OCI-LY7 (cell line): ENCODE results near the gene NF2. TPM values are rescaled to one million over a fixed set of nuclear protein-coding genes. Genes with fewer than 3 reads are reported as not detected.

Experiments
- BruUV-seq: library from RNA; stranded (reverse); fragments of 400-500 nt; replicated peaks from 2 replicates; lab custom pipeline; 2021; lab: Mats Ljungman, UMichigan
- CTCF ChIA-PET: fragments of 300-600 bp; sonication (Branson Sonifier 250); formaldehyde crosslinking; loops from one replicate; lab custom pipeline; 2022; ENCODE audit warnings: antibody characterized with exemption; ENCODE audit not compliant: unreplicated experiment; lab: Charles Lee
- POLR2A ChIA-PET: fragments of 300-600 bp; sonication (Branson Sonifier 250); formaldehyde crosslinking; loops from one replicate; lab custom pipeline; 2022; ENCODE audit warnings: antibody characterized with exemption; lab: Charles Lee
- DNase-seq: peaks from one replicate; pipeline ENCODE4 v3.0.0-alpha.2; 2015; ENCODE audit warnings: low spot score
- H2AFZ ChIP-seq: fragments of 200-600 bp; sonication (generic), shearing (Covaris generic); 2 replicates; pipeline ENCODE4 v1.6.1; 2014; ENCODE audit warnings: mild to moderate bottlenecking, antibody characterized with exemption, low read length, moderate library complexity
- H3K27ac ChIP-seq: fragments of 200-600 bp; sonication (generic); 2 replicates; pipeline ENCODE4 v1.5.1; 2014; ENCODE audit warnings: mixed run types, low read depth, mild to moderate bottlenecking, moderate library complexity, low read length, inconsistent platforms; ENCODE audit not compliant: poor library complexity, severe bottlenecking
- H3K36me3 ChIP-seq: fragments of 200-600 bp; sonication (generic); 2 replicates; pipeline ENCODE4 v1.6.1; 2014; ENCODE audit warnings: mild to moderate bottlenecking, antibody characterized with exemption, low read length, moderate library complexity, mixed read lengths; ENCODE audit not compliant: insufficient read depth
- H3K4me1 ChIP-seq: fragments of 200-600 bp; sonication (generic); 2 replicates; pipeline ENCODE4 v1.5.1; 2014; ENCODE audit warnings: mild to moderate bottlenecking, low read length; ENCODE audit not compliant: insufficient read depth, poor library complexity, severe bottlenecking
- H3K4me2 ChIP-seq: fragments of 200-600 bp; sonication (generic); 2 replicates; pipeline ENCODE4 v1.6.1; 2014; ENCODE audit warnings: mild to moderate bottlenecking, low read length
- H3K4me3 ChIP-seq: fragments of 200-600 bp; sonication (generic); 2 replicates; pipeline ENCODE4 v1.5.1; 2014; ENCODE audit warnings: mild to moderate bottlenecking, low read depth, low read length; ENCODE audit not compliant: poor library complexity, severe bottlenecking
- H3K79me2 ChIP-seq: fragments of 200-600 bp; sonication (generic); 2 replicates; pipeline ENCODE4 v1.6.1; 2016; ENCODE audit warnings: low read depth, mild to moderate bottlenecking, low read length, moderate library complexity, mixed read lengths; ENCODE audit not compliant: insufficient read depth
- H3K9me2 ChIP-seq: fragments of 200-600 bp; sonication (generic); 2 replicates; pipeline ENCODE4 v1.6.1; 2016; ENCODE audit warnings: mild to moderate bottlenecking, low read length, mixed read lengths; ENCODE audit not compliant: insufficient read depth
- H3K9me3 ChIP-seq: fragments of 200-600 bp; sonication (generic); 2 replicates; pipeline ENCODE4 v1.6.1; 2014; ENCODE audit warnings: mild to moderate bottlenecking, mixed run types, low read length, mixed read lengths
- H4K20me1 ChIP-seq: fragments of 200-600 bp; sonication (generic); 2 replicates; pipeline ENCODE4 v1.6.1; 2014; ENCODE audit warnings: mild to moderate bottlenecking, antibody characterized with exemption, low read length, moderate library complexity, mixed read lengths; ENCODE audit not compliant: insufficient read depth
- EZH2phosphoT487 ChIP-seq: fragments of 200-600 bp; sonication (generic); IDR thresholded peaks from 2 replicates; pipeline ENCODE4 v1.6.1; 2018; ENCODE audit warnings: low read depth, borderline replicate concordance, mild to moderate bottlenecking, mixed run types, antibody characterized with exemption, low read length, moderate library complexity, mixed read lengths
- intact Hi-C: fragments of 100-400 bp; cut with micrococcal nuclease; formaldehyde crosslinking; loops from one replicate; pipeline ENCODE4 v1.10.0; 2022; ENCODE audit not compliant: unreplicated experiment
- total RNA-seq, 2 experiments: library from RNA; depleted of rRNA in 1 of 2; stranded (reverse); fragments of >200 nt in 1 of 2; shearing (Covaris generic) in 1 of 2; gene quantifications; 2 replicates each; pipeline ENCODE4 v1.2.3, GENCODE V29; 2014 to 2022
- TF ChIP-seq, protein P1 (sequence below): fragments of 200-600 bp; sonication (generic); conservative IDR thresholded peaks from 2 replicates; pipeline ENCODE4 v1.5.1; 2014; ENCODE audit warnings: mild to moderate bottlenecking, antibody characterized with exemption, low read length, moderate library complexity, mixed read lengths

The NF2 gene
- total RNA-seq, 2 experiments from 2014 or later: 22.2 to 34.8 TPM

DNA sequence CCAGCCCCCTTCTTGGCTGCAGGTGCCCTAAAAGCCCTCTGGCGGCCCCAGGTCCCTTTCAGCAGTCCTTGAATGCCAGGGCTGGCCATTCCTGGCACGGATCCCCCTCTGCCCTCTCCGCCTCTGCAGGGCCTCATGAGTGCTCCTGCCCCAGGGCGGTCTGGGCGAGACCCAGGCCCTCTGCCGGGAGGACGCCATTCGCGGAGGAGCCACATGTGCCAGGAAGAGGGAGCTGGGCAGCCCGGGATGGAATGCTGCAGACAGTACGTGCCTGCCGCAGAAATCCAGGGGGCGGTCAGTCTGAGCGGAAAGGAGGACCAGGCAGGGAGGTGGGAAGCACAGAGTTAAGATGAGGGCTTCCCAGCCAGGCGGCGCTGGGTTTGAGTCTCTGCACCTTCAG is 119.2 kb downstream of the NF2 start:
- Histone ChIP-seq H3K36me3 (no peaks in the 10 kb centered on the region), H2AFZ (no peak overlapping the region), H3K4me1 (no peaks in the 10 kb centered on the region), H3K9me3 (no peaks in the 10 kb centered on the region), H3K9me2 (no peaks in the 10 kb centered on the region), H3K4me2 (no peak overlapping the region), H3K4me3 (no peak overlapping the region), H3K27ac (no peak overlapping the region), H4K20me1 (no peaks in the 10 kb centered on the region), H3K79me2 (no peaks in the 10 kb centered on the region)
- no TSS peak for BruUV-seq
- CTCF ChIA-PET: interaction anchor here (1.1 kb wide), 1 partner anchor 21 kb away, joined by 3 read pairs; no protein-coding TSS in a partner anchor
- no peak for TF ChIP-seq EZH2phosphoT487
- TF ChIP-seq, protein P1, sequence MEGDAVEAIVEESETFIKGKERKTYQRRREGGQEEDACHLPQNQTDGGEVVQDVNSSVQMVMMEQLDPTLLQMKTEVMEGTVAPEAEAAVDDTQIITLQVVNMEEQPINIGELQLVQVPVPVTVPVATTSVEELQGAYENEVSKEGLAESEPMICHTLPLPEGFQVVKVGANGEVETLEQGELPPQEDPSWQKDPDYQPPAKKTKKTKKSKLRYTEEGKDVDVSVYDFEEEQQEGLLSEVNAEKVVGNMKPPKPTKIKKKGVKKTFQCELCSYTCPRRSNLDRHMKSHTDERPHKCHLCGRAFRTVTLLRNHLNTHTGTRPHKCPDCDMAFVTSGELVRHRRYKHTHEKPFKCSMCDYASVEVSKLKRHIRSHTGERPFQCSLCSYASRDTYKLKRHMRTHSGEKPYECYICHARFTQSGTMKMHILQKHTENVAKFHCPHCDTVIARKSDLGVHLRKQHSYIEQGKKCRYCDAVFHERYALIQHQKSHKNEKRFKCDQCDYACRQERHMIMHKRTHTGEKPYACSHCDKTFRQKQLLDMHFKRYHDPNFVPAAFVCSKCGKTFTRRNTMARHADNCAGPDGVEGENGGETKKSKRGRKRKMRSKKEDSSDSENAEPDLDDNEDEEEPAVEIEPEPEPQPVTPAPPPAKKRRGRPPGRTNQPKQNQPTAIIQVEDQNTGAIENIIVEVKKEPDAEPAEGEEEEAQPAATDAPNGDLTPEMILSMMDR: no peak
- intact Hi-C loops: no loop called here
- no peak for DNase-seq
- POLR2A ChIA-PET: no interaction called here

DNA sequence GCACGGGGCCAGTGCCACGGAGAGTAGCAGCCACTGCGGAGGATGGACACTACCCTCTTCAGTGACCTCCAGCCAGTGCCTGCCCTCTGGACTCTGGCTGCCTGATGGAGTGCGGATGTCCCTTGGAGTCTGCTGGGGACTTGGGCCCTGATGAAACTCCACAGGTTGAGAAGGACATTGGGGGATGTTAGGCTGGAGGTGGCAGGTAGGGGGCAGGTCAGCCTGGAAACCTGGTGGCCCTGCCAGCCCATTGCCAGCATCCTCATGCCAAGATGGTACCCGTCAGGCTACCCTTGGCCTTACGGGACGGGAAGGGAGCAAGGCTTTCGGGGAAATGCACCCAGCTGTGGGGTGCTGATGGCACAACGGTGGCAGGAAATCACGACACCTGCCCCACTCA is 120.3 kb downstream of the NF2 start:
- Histone ChIP-seq H3K9me2 (no peaks in the 10 kb centered on the region), H3K27ac (no peak overlapping the region), H3K9me3 (no peaks in the 10 kb centered on the region), H3K36me3 (no peaks in the 10 kb centered on the region), H4K20me1 (no peaks in the 10 kb centered on the region), H3K4me1 (no peaks in the 10 kb centered on the region), H2AFZ (no peak overlapping the region), H3K4me3 (no peak overlapping the region), H3K79me2 (no peaks in the 10 kb centered on the region), H3K4me2 (no peak overlapping the region)
- no peak for DNase-seq
- BruUV-seq: no TSS peak
- CTCF ChIA-PET: interaction anchor here (1.1 kb wide), 1 partner anchor 22 kb away, joined by 3 read pairs; no protein-coding TSS in a partner anchor
- intact Hi-C loops: no loop called here
- POLR2A ChIA-PET: no interaction called here
- no peak for TF ChIP-seq EZH2phosphoT487
- TF ChIP-seq, protein P1: no peak

DNA sequence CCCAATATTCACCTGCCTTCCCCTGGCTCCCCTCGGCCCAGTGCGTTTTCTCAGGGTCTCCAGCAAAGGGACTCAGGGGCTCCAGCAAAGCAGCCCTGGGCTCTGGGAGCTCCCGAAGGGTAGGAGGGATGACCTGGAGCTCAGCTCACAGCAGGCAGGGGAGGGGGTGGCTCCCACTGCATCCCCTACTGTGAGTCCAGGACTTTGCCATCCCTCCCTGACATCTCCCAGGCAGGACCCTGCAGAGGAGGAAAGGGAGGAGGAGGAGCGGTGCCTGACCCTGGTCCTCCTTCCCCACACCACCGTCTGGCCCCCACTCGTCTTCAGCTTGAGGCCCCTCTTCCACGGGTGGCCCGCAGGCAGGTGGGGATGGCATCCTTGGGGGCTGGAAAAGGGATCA is 121.4 kb downstream of the NF2 start:
- CTCF ChIA-PET: interaction anchor here (0.6 kb wide), 1 partner anchor 49 kb away, joined by 5 read pairs; no protein-coding TSS in a partner anchor
- no peaks in the 10 kb centered on the region for H3K4me1 ChIP-seq
- no peak overlapping the region for H3K4me2 ChIP-seq
- no peaks in the 10 kb centered on the region for H4K20me1 ChIP-seq
- POLR2A ChIA-PET: no interaction called here
- H3K4me3 ChIP-seq: no peak overlapping the region
- H3K79me2 ChIP-seq: no peaks in the 10 kb centered on the region
- H3K27ac ChIP-seq: no peak overlapping the region
- DNase-seq: no peak
- intact Hi-C loops: no loop called here
- H3K36me3 ChIP-seq: no peaks in the 10 kb centered on the region
- BruUV-seq: no TSS peak
- TF ChIP-seq, protein P1: no peak
- no peak for TF ChIP-seq EZH2phosphoT487
- no peaks in the 10 kb centered on the region for H3K9me2 ChIP-seq
- H3K9me3 ChIP-seq: no peaks in the 10 kb centered on the region
- no peak overlapping the region for H2AFZ ChIP-seq
